ENCODE data around the gene TBX4.

The TBX4 gene

DNA sequence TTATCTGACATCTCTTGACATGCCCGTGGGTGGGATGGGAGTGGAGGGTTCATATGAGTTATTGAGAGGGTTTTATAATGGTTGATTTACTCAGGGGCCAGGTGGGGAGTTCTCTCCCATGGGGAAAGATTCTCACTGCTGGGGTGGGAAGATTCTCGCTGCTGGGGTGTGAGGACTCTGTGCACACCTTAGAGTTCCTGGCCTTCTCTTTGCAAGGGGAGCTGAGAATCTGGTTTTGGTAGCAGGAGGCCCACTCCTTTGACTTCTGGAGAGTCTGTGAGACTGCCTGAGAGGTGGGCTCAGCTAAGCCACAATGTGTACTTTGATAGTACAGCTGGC lies 31.5 kb downstream of the TBX4 start:
- no peak overlapping the region for H3K27ac ChIP-seq
- POLR2A ChIA-PET (ENCODE audit: low non-redundant PET), result no interaction called here
- no peak for TF ChIP-seq CTCF (conservative IDR thresholded peaks at IDR 0.05; ENCODE audit: low read depth)
- CTCF ChIA-PET, result interaction anchor here (0.6 to 0.7 kb wide), 2 partner anchors 20 to 836 kb away, joined by 3 read pairs; no protein-coding TSS in a partner anchor
- DNase-seq (ENCODE audit: low spot score), result no peak

DNA sequence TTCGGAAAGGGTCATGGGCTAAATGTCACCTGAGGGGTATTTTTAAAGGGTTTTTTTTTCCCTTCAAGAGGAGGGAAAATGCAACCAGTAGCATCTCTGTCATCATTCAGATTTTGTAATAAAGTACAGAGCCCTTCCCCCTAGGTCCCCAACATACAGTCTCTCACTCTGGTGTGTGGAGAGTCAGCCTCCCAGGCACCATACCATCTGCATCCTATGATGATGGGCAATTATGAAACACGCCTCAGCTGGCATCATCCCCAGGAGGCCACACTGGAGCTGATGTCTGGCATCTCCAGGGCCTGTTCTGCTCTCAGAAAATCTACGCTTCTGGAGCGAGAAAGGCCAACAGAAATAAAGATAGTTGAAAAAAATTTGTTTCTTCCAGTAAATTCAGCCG lies 32.0 kb downstream of the TBX4 start:
- POLR2A ChIA-PET (ENCODE audit: low non-redundant PET), result no interaction called here
- CTCF ChIA-PET, result interaction anchor here (0.6 kb wide), 1 partner anchor 20 kb away, joined by 3 read pairs; no protein-coding TSS in a partner anchor
- no peak overlapping the region for H3K27ac ChIP-seq
- no peak for DNase-seq (ENCODE audit: low spot score)
- TF ChIP-seq CTCF (conservative IDR thresholded peaks at IDR 0.05; ENCODE audit: low read depth), result no peak

- no peak for TF ChIP-seq CTCF (conservative IDR thresholded peaks at IDR 0.05; ENCODE audit: low read depth)
- no peak overlapping the region for H3K27ac ChIP-seq
- ChIA-PET CTCF (interaction anchor here (0.5 to 0.8 kb wide), 3 partner anchors 12 to 699 kb away, joined by 3 to 4 read pairs (median 3); no protein-coding TSS in a partner anchor), POLR2A (ENCODE audit: low non-redundant PET) (no interaction called here)
- DNase-seq (ENCODE audit: low spot score), result no peak
Measured at GRCh38 chr17:61485067-61485775, 33.0 kb downstream of the TBX4 start.

DNA sequence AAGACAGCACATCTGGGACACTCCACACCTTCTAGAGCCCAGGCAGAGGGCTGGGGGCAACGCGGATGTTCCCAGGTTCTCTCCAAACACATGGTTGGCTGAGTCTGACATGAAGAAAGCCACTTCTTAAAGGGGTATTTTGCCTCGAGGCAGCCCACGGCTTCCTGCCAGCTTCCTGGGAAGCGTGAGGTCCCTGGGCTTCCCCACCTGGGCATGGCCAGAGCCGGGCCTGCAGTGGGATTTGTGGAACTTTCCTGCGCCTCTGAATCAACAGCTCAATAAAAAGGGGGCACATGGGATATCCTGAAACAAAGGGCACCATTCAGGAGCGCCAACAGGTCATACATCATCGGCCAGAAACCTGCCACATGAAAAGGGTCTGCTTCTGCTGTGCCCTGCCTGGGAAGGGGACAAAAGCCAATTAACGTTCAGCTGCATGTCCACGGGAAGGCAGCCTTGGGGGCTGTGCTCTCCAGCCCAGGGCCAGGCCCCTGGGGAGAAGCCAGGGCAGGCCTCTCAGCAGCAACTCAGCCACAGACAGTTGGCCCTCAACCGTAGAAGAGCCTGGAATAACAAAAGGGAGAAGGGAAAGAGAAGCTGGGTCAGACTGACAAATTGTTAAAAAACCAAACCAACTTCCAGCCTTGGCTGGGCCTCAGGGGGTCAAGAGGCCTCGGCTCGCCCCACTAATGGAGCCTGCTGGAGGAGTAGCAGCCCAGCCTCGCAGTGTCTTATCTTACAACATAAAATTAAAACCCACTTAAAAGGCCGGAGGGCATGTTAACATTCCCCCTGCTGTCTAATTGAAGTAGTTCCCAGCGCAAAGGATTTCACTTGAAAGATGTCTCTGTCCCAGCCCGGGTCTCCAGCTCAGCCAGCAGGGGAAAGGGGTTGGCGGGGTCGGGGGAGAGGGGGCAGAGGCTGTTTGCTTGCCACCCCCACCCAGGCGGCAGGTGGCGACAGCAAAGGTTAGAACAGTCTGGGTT lies 34.2 kb downstream of the TBX4 start:
- TF ChIP-seq CTCF (conservative IDR thresholded peaks at IDR 0.05; ENCODE audit: low read depth), result no peak
- H3K27ac ChIP-seq, result no peak overlapping the region
- no peak for DNase-seq (ENCODE audit: low spot score)
- ChIA-PET CTCF (interaction anchor here (0.6 to 0.7 kb wide), 3 partner anchors 11 to 202 kb away, joined by 4 to 5 read pairs (median 4); no protein-coding TSS in a partner anchor), POLR2A (ENCODE audit: low non-redundant PET) (no interaction called here)

DNA sequence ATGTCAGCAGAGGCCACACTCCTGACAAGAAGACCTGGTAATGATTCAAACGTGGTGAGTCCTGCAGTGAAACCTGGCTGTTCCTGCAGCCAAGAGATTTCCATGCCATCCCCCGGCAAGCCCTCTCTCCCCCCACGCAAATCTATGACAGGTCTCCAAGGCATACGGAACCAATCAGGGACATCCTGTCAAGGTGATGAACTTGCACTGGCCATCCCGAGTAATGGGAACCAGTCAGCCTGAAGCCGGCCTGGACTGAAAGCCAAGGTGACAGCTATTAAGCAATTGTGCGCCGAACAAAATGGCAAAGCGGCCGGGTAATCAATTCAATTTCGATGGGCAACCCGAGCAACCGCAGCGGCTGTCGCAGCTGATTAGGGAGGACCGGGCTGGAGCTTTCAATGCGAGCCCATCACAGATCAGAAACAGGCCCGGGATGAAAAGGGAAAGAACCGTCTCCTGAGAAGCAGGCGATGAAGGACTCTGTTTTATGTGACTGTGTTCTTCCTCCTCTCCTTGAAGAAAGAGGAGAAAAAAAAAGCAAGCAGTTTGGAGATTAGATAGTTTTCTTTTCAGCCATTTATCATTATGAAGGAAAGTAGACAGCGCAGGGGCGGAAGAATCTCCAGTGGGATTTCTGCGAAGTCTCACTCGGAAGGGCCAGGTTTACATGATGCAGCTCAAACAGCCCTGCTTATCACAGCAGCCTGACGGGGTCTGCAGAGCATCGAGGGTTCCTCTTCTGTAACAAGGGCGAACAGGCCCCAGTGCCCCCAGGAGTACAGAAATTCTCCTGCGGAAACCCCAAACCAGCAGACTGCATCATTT lies 35.2 kb downstream of the TBX4 start:
- DNase-seq (ENCODE audit: low spot score), result no peak
- ChIA-PET CTCF (interaction anchor here (0.6 to 0.7 kb wide), 2 partner anchors 203 to 757 kb away, joined by 3 to 5 read pairs; no protein-coding TSS in a partner anchor), POLR2A (ENCODE audit: low non-redundant PET) (no interaction called here)
- H3K27ac ChIP-seq, result no peak overlapping the region
- TF ChIP-seq CTCF (conservative IDR thresholded peaks at IDR 0.05; ENCODE audit: low read depth), result no peak
